Measurements from ENCODE around the gene LIPC. TPM values are rescaled to one million over a fixed set of nuclear protein-coding genes. Genes with fewer than 3 reads are reported as not detected.

LIPC gene
- polyA plus RNA-seq, 1 donor (not counting 4 experiments of a cell fraction or from before 2014, with no cell fraction given): not detected

DNA sequence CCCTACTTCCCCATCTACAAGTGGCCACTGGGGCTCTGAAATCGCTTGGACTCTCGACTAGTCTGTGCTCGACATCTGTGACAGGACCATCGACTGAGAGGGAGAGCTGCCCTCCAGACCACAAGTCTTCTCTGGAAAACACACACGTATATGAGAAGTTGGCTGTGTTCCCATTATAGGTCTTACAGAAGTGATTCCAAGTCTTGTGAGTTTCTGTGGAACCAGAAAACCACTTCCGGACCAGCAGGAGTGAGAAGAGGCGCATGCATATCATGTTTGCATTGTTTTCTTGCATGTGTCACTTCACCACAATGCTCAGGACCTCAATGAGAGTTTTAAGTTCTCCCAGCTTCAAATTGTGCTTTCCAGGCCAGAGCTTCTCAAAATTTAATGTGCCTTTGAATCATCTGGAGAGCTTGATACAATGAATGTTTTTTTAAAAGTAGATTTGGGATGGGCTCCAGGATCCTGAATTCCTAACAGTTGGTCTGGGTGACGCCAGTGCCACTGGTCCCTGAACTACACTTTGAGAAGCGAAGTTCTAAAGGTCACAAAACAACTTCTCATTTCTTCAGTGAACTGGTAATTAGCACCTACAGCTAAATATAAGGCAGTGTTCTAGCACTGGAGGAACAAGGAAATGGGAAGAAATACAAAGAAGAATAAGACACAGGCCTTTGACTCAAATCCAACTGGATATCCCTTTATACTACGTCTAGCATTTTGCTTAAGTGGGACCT lies 15.7 kb downstream of the LIPC start:
- H3K27ac ChIP-seq (ENCODE audit: control insufficient read depth, insufficient read depth, low read length): no peak overlapping the region
- H3K4me2 ChIP-seq (ENCODE audit: control insufficient read depth, extremely low read depth, insufficient read depth, low read depth, low read length): no peak overlapping the region
- H3K4me3 ChIP-seq (ENCODE audit: control insufficient read depth in 2 of 3, extremely low read depth in 1 of 3, insufficient read depth in 2 of 3, low read depth in 1 of 3, low read length in 3 of 3): no peak overlapping the region
- no peaks in the 10 kb centered on the region for H3K36me3 ChIP-seq (ENCODE audit: control insufficient read depth in 2 of 2, extremely low read depth in 1 of 2, insufficient read depth in 2 of 2, low read length in 2 of 2)
- TF ChIP-seq, protein P1, sequence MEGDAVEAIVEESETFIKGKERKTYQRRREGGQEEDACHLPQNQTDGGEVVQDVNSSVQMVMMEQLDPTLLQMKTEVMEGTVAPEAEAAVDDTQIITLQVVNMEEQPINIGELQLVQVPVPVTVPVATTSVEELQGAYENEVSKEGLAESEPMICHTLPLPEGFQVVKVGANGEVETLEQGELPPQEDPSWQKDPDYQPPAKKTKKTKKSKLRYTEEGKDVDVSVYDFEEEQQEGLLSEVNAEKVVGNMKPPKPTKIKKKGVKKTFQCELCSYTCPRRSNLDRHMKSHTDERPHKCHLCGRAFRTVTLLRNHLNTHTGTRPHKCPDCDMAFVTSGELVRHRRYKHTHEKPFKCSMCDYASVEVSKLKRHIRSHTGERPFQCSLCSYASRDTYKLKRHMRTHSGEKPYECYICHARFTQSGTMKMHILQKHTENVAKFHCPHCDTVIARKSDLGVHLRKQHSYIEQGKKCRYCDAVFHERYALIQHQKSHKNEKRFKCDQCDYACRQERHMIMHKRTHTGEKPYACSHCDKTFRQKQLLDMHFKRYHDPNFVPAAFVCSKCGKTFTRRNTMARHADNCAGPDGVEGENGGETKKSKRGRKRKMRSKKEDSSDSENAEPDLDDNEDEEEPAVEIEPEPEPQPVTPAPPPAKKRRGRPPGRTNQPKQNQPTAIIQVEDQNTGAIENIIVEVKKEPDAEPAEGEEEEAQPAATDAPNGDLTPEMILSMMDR (optimal IDR thresholded peaks at IDR 0.05 in 1 of 3, IDR thresholded peaks at IDR 0.05 in 1 of 3, conservative IDR thresholded peaks at IDR 0.05 in 1 of 3; ENCODE audit: extremely low read depth in 1 of 3, insufficient read depth in 2 of 3, low read length in 3 of 3): no peak
- no peak for TF ChIP-seq EZH2 (IDR thresholded peaks at IDR 0.05; ENCODE audit: low read length)
- H3K9me3 ChIP-seq (ENCODE audit: control insufficient read depth, low read depth, low read length): no peaks in the 10 kb centered on the region
- no peak for DNase-seq (ENCODE audit: low read depth, low spot score)
- no peaks in the 10 kb centered on the region for H3K27me3 ChIP-seq (ENCODE audit: control insufficient read depth, extremely low read depth, insufficient read depth, low read length)
- dilution Hi-C loops (cut with MboI; ENCODE audit: extremely low pct_ligation_motif_present, low sequenced_read_pairs): no loop called here
- H3K79me2 ChIP-seq (ENCODE audit: control insufficient read depth, insufficient read depth, low read length): no peaks in the 10 kb centered on the region
- H3K4me1 ChIP-seq (ENCODE audit: control insufficient read depth, extremely low read depth, insufficient read depth, low read length): peaks cover 8% of the 10 kb centered on the region
- no peaks in the 10 kb centered on the region for H3K9me1 ChIP-seq (ENCODE audit: control insufficient read depth, extremely low read depth, insufficient read depth, low read length)
- no peak overlapping the region for H2AFZ ChIP-seq (ENCODE audit: control insufficient read depth, low read length)
- no peak overlapping the region for H3K9ac ChIP-seq (ENCODE audit: control insufficient read depth, extremely low read depth, insufficient read depth, low read length)
- no peaks in the 10 kb centered on the region for H4K20me1 ChIP-seq (ENCODE audit: control insufficient read depth, extremely low read depth, insufficient read depth, low read length)
- FAIRE-seq: no peak

DNA sequence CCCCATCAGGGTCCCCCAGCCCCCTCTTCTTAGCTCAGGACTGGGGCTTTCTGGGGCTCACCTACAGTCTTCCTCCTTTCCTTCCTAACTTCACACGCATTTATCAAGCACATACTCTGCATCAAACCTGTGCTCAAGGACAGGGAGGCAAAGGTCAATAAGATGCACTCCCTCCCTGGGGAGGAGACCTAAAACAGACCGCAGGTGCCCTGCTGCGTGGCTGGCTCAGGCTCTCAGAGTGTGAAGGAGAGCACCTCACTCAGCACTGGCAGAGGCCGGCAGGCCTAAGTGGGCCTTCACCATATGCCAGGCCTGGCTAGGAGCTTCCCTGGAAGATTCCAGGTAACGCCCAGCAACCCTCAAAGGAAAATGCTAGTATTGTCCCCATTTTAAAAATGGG lies 16.5 kb downstream of the LIPC start:
- DNase-seq (ENCODE audit: low read depth, low spot score) (no peak), FAIRE-seq (no peak)
- Histone ChIP-seq H3K9me1 (ENCODE audit: control insufficient read depth, extremely low read depth, insufficient read depth, low read length) (no peaks in the 10 kb centered on the region), H2AFZ (ENCODE audit: control insufficient read depth, low read length) (no peak overlapping the region), H3K4me1 (ENCODE audit: control insufficient read depth, extremely low read depth, insufficient read depth, low read length) (no peaks in the 10 kb centered on the region), H3K9ac (ENCODE audit: control insufficient read depth, extremely low read depth, insufficient read depth, low read length) (no peak overlapping the region), H3K27ac (ENCODE audit: control insufficient read depth, insufficient read depth, low read length) (no peak overlapping the region), H3K9me3 (ENCODE audit: control insufficient read depth, low read depth, low read length) (no peaks in the 10 kb centered on the region), H4K20me1 (ENCODE audit: control insufficient read depth, extremely low read depth, insufficient read depth, low read length) (no peaks in the 10 kb centered on the region), H3K27me3 (ENCODE audit: control insufficient read depth, extremely low read depth, insufficient read depth, low read length) (no peaks in the 10 kb centered on the region), H3K4me2 (ENCODE audit: control insufficient read depth, extremely low read depth, insufficient read depth, low read depth, low read length) (no peak overlapping the region), H3K79me2 (ENCODE audit: control insufficient read depth, insufficient read depth, low read length) (no peaks in the 10 kb centered on the region), H3K4me3 (ENCODE audit: control insufficient read depth in 2 of 3, extremely low read depth in 1 of 3, insufficient read depth in 2 of 3, low read depth in 1 of 3, low read length in 3 of 3) (no peak overlapping the region), H3K36me3 (ENCODE audit: control insufficient read depth in 2 of 2, extremely low read depth in 1 of 2, insufficient read depth in 2 of 2, low read length in 2 of 2) (peaks cover 0 to 3% of the 10 kb centered on the region in 2 experiments)
- TF ChIP-seq EZH2 (IDR thresholded peaks at IDR 0.05; ENCODE audit: low read length): no peak
- TF ChIP-seq, protein P1 (optimal IDR thresholded peaks at IDR 0.05 in 1 of 3, IDR thresholded peaks at IDR 0.05 in 1 of 3, conservative IDR thresholded peaks at IDR 0.05 in 1 of 3; ENCODE audit: extremely low read depth in 1 of 3, insufficient read depth in 2 of 3, low read length in 3 of 3): no peak
- dilution Hi-C loops (cut with MboI; ENCODE audit: extremely low pct_ligation_motif_present, low sequenced_read_pairs): no loop called here
